CD4-positive, CD25-positive, alpha-beta regulatory T cell (primary cell): ENCODE results near the gene ARL13A. TPM values are rescaled to one million over a fixed set of nuclear protein-coding genes. Genes with fewer than 3 reads are reported as not detected.

Experiments
- ATAC-seq, 2 donors: fragments of 150-1000 bp; cut with Tn5 transposase; one replicate each; pipeline ENCODE4 v1.10.0; 2021; ENCODE audit warnings: low read depth in 2 of 2, moderate number of reproducible peaks in 2 of 2, moderate library complexity in 1 of 2
- DNase-seq, 3 donors: peaks; one replicate each; pipeline versions ENCODE4 v3.0.0 to v3.0.0-alpha.2; 2012 to 2022; ENCODE audit warnings: mixed read lengths in 1 of 3
- H3K27ac ChIP-seq: one replicate; pipeline ENCODE4 v1.7.0; 2013; ENCODE audit warnings: mild to moderate bottlenecking, low read length; ENCODE audit not compliant: insufficient read depth, poor library complexity, severe bottlenecking
- H3K27me3 ChIP-seq: one replicate; pipeline ENCODE4 v1.7.0; 2013; ENCODE audit warnings: low read length; ENCODE audit not compliant: control insufficient read depth, insufficient read depth
- H3K36me3 ChIP-seq: one replicate; pipeline ENCODE4 v1.7.0; 2013; ENCODE audit warnings: mild to moderate bottlenecking, low read length, moderate library complexity; ENCODE audit not compliant: control insufficient read depth, insufficient read depth
- H3K4me1 ChIP-seq: 2 replicates; pipeline ENCODE4 v1.7.0; 2013; ENCODE audit warnings: mild to moderate bottlenecking, low read length; ENCODE audit not compliant: insufficient read depth, control insufficient read depth, poor library complexity, severe bottlenecking
- H3K4me3 ChIP-seq: one replicate; pipeline ENCODE4 v1.7.0; 2013; ENCODE audit warnings: low read depth, mild to moderate bottlenecking, low read length, moderate library complexity
- H3K9me3 ChIP-seq, 2 experiments: 1 replicate in 1 of 2; 2 replicates in 1 of 2; pipeline ENCODE4 v1.7.0; 2013; ENCODE audit warnings: low read length in 2 of 2, mild to moderate bottlenecking in 1 of 2, moderate library complexity in 1 of 2; ENCODE audit not compliant: control insufficient read depth in 2 of 2
- H3K27ac Mint-ChIP-seq, 3 donors: one replicate each; pipeline ENCODE4 v1.8.0; 2020 to 2022; ENCODE audit warnings: mild to moderate bottlenecking in 3 of 3, mixed read lengths in 3 of 3, moderate library complexity in 2 of 3
- H3K27me3 Mint-ChIP-seq: one replicate; pipeline ENCODE4 v1.8.0; 2022; ENCODE audit warnings: mild to moderate bottlenecking, mixed read lengths
- H3K36me3 Mint-ChIP-seq: one replicate; pipeline ENCODE4 v1.8.0; 2020; ENCODE audit warnings: mixed read lengths
- H3K4me1 Mint-ChIP-seq, 4 donors: one replicate each; pipeline ENCODE4 v1.8.0; 2020 to 2022; ENCODE audit warnings: mixed read lengths in 4 of 4, mild to moderate bottlenecking in 1 of 4
- H3K4me3 Mint-ChIP-seq, 4 donors: one replicate each; pipeline ENCODE4 v1.8.0; 2020 to 2022; ENCODE audit warnings: mild to moderate bottlenecking in 4 of 4, mixed read lengths in 4 of 4, moderate library complexity in 3 of 4
- H3K9me3 Mint-ChIP-seq, 7 donors: one replicate each; pipeline ENCODE4 v1.8.0; 2020 to 2022; ENCODE audit warnings: mixed read lengths in 7 of 7, mild to moderate bottlenecking in 3 of 7, moderate library complexity in 2 of 7
- polyA plus RNA-seq, 4 donors: library from polyadenylated mRNA; unstranded; fragments of 300-500 nt; fragmentation: Illumina TruSeq; gene quantifications; one replicate each; pipeline ENCODE4 v1.2.3, GENCODE V29; 2021
- total RNA-seq: library from RNA; stranded (reverse); gene quantifications from one replicate; pipeline ENCODE4 v1.2.3, GENCODE V29; 2022

The ARL13A gene
- total and polyA plus RNA-seq, 5 donors from 2014 or later = not detected

DNA sequence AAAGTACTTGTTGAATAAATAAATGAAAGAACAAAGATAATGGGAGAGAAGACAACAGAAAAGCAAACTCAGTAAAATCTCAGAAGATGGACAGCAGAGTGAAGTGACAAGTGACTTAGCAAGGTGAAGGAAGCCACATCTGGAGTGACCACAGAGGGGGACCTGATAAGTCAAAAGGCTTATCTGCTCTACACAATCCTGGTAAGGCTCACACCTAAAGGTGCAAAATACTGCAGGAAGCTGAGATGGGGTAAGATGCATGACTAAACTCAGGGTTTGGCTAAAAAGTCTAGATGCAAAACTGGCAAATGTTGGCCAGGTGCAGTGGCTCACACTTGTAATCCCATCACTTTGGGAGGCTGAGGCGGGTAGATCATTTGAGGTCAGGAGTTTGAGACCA lies 60.2 kb downstream of the ARL13A start:
- Histone ChIP-seq H3K27ac (no peak overlapping the region), H3K4me1 (no peaks in the 10 kb centered on the region), H3K36me3 (peaks cover 35% of the 10 kb centered on the region), H3K27me3 (no peaks in the 10 kb centered on the region), H3K9me3 (no peaks in the 10 kb centered on the region), H3K4me3 (no peak overlapping the region)
- Mint-ChIP-seq H3K4me1 (peaks cover 0 to 6% (median 4%) of the 10 kb centered on the region in 4 donors), H3K27ac (peak overlapping the region in 1 of 3 donors; percentile 17), H3K36me3 (peaks cover 26% of the 10 kb centered on the region), H3K27me3 (no peaks in the 10 kb centered on the region), H3K4me3 (no peak overlapping the region), H3K9me3 (peaks cover 0 to 2% (median 0%) of the 10 kb centered on the region in 7 donors)
- DNase-seq (no peak), ATAC-seq (no peak)

DNA sequence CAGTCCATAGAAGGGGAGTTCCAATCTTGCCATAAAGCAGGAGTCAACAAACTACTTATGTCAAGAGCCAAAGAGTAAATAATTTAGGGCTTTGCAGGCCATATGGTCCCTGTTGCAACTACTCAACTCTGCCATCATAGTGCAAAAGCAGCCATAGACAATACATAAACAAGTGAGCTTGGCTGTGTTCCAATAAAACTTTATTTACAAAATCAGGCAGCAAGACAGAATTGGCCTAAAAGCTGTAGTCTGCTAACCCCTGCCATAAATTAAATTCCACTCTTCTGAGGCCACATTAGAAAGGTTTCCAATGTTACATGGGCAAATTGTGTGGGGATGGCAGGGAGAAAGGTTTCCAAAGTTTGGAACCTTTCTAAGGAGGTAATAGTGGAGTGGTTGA lies 67.7 kb downstream of the ARL13A start:
- Histone ChIP-seq H3K27ac (no peak overlapping the region), H3K4me1 (no peaks in the 10 kb centered on the region), H3K4me3 (no peak overlapping the region), H3K36me3 (peaks cover 40% of the 10 kb centered on the region), H3K9me3 (no peaks in the 10 kb centered on the region), H3K27me3 (no peaks in the 10 kb centered on the region)
- Mint-ChIP-seq H3K4me3 (no peak overlapping the region), H3K9me3 (no peaks in the 10 kb centered on the region), H3K36me3 (peaks cover 8% of the 10 kb centered on the region), H3K4me1 (peaks cover 0 to 6% (median 2%) of the 10 kb centered on the region in 4 donors), H3K27ac (no peak overlapping the region), H3K27me3 (no peaks in the 10 kb centered on the region)
- ATAC-seq (no peak), DNase-seq (no peak)

DNA sequence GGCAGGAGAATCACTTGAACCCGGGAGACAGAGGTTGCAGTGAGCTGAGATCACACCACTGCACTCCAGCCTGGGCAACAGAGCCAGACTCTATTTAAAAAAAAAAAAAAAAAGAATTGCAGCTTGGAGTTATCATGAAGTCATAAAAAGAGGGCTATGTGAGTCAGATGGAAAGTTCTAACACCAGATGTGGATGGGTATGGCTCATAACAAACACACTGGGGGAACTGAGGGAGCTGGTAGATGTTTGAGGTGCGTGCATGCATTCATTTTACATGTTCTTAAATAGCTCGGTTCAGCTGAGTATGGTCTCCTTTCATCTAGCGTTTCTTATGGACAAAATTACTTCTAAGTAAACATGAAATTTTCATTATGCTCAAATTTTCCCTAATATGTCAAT lies 70.7 kb downstream of the ARL13A start:
- no peaks in the 10 kb centered on the region for H3K9me3 ChIP-seq
- no peak for ATAC-seq

More for the DNA sequence above, 70.7 kb downstream of the ARL13A start:
- H3K36me3 ChIP-seq = peaks cover 38% of the 10 kb centered on the region
- Mint-ChIP-seq H3K27me3 (no peaks in the 10 kb centered on the region), H3K4me1 (peaks cover 0 to 6% (median 4%) of the 10 kb centered on the region in 4 donors), H3K9me3 (no peaks in the 10 kb centered on the region), H3K4me3 (no peak overlapping the region), H3K27ac (no peak overlapping the region), H3K36me3 (peaks cover 8% of the 10 kb centered on the region)
- H3K4me1 ChIP-seq = no peaks in the 10 kb centered on the region
- no peak overlapping the region for H3K27ac ChIP-seq
- DNase-seq = no peak
- no peak overlapping the region for H3K4me3 ChIP-seq
- H3K27me3 ChIP-seq = no peaks in the 10 kb centered on the region

Other genes starting within 250 kb of the ARL13A start
- gene SYTL4, start 237.6 kb upstream of the ARL13A start, total RNA-seq = 0.22 TPM
- not detected for gene SYTL4, start 237.6 kb upstream of the ARL13A start, polyA plus RNA-seq
- 11.1 TPM for gene CSTF2, start 149.3 kb upstream of the ARL13A start, total RNA-seq
- 10 to 100 TPM; 13.4 to 19.2 (median 16.3) TPM for gene CSTF2, start 149.3 kb upstream of the ARL13A start, polyA plus RNA-seq
- gene NOX1, start 95.3 kb upstream of the ARL13A start, total RNA-seq = not detected
- not detected for gene NOX1, start 95.3 kb upstream of the ARL13A start, polyA plus RNA-seq
- gene XKRX, start 40.8 kb upstream of the ARL13A start, total RNA-seq = 1.2 TPM
- gene XKRX, start 40.8 kb upstream of the ARL13A start, polyA plus RNA-seq = under 1 TPM in 3 of 4 donors, not detected in 1; 0.07 to 0.49 (median 0.44) TPM
- gene TRMT2B, start 82.4 kb downstream of the ARL13A start, total RNA-seq = 41.3 TPM
- 10 to 100 TPM; 37.2 to 52.3 (median 37.4) TPM for gene TRMT2B, start 82.4 kb downstream of the ARL13A start, polyA plus RNA-seq
- not detected for gene TMEM35A, start 109.2 kb downstream of the ARL13A start, total RNA-seq
- not detected for gene TMEM35A, start 109.2 kb downstream of the ARL13A start, polyA plus RNA-seq
- gene CENPI, start 128.5 kb downstream of the ARL13A start, total RNA-seq = 1.1 TPM
- gene CENPI, start 128.5 kb downstream of the ARL13A start, polyA plus RNA-seq = under 1 TPM in 3 of 4 donors, not detected in 1; 0.07 to 0.16 (median 0.07) TPM